Kasumi-1 (cell line): ENCODE results near the gene PDE4D.
"Not testable (repeated sequence)": the region's sequence is repeated elsewhere in the genome, so short reads cannot be mapped to it uniquely, and the experiment has no call there.

Experiments used
- DNase-seq, 2 experiments: peaks; one replicate each; lab custom pipeline; 2025; lab: John Stamatoyannopoulos, UW

The PDE4D gene

DNA sequence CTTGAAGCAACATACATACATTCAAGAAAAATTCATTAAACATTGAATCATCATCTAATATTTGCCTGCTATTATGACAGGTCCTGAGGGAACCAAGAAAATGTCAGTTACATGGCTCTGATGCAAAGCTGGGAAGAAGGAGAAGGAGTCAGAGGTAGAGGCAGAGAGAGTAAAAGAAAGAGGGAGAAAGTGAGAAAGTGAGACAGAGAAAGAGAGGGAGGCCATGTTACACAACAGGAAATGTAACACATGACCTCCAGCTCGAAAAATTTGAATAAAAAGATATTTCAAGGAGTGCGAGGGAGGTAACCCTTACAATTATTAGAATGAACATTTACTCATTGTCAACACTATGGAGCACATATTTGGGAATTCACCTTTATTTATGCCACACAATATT lies 189.7 kb downstream of the PDE4D start:
- no peak for DNase-seq

DNA sequence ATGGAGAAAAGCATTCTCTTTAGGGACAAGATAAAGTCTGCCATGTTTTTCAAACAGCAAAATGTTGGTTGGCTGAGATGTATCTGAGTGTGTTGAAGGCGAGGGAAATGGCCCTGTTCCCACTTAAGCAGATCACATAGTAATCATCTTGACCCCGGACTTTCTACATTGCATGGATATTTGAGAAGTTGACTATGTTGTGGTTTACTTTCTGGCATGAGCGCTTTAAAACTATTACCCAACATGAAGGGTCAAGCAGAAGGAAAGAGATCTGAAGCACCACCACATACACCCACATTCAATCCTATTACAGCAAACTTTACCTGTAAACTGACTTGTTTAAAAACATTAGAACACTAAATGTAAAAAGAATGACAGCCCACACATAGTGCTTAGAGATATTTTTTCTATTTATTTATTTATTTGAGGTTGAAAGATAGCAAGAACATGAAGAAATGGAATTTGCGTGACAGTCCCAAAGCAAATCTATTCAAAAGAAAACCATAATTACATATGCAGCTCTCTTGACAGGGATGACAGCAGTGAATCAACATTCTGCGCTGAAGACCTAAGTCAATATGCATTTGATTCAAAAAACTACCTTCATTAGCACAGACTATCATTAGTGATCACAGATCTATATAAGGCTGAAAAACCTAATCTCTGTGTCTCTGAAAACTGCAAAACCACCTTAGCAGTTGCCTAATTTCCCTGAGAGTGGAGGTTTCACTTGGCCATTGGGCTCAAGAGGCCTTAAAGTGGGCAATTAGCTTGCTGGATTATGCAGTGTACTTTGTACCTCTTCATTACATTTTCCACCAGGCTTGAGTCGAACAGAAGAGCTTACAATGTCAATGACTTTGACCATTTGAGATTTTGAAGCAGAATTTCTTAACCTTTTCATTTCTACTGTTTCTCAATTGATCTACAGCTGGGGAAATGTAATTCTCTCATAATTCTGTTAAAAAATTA lies 195.0 kb downstream of the PDE4D start:
- DNase-seq = no peak

DNA sequence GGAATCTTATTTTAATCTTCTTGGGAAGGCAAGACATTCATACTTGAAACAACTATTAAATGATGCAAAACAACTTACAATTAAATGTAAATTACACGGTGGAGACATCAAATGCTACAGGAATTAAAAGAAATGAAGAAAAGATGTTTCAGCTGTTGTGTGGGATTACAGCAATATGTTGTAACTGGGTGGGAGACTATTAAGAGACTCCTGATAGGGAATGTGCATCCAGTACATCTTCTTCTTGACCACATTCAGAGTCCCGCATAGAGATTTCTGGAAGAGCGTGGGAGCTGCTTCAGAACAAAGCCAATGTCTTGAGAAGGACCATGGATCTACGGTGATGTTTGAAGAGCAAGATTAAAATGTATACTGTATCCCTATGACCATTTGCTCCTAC lies 199.1 kb downstream of the PDE4D start:
- no peak for DNase-seq

DNA sequence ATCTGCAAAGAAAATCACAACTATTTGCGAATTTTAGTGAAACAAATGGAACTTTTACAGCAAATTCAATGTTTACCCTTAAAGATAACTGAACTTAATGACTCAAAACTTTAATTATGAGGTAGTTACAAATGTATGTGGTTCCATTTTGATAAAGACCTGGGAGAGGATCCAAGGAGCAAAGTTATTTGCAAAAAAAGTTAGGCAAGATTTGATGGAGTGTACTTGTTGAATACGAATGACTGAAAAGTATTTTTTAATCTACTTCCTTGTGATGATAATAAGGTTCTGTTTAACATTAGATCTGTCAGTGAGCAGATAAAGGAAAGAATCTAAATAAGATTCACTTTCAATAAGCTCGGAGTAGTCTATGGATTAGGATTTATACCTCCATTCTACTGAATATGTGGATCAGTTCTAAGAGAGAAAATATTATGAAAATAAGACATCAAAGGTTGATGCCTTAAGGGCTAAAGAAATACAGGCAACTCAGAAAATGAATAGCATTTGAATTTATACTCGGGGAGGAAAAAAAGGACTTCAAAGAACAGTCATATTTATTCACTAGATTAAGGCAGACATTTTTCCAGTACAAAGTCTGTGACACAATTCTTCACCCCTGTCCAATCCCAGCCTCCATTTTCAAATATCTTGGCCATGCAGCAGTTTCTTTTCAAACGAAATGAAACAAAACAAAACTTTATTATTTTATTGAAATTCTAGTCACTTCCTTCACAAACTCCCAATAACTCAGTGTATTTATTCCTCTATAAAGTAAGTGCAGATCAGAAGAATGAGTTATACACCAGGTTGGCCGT lies 199.8 kb downstream of the PDE4D start:
- DNase-seq = no peak

DNA sequence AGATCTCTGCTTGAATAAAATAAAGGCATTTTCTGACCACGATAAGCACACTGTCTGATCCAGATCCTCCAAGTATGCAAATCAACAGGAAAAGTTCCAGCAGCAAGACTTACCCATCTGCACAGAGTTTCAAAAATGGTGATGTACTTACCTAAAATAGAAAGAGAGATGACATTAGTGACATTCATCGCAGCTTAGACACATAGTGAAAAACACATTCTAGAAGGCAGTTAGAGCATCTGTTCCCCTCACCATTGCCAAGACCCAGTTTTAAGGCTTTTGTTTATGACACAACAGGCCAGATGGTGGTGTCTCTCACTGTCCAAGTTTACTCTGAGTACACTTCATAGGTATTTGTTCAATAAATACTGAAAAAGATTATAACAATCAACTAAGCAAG lies 207.7 kb downstream of the PDE4D start:
- no peak for DNase-seq

DNA sequence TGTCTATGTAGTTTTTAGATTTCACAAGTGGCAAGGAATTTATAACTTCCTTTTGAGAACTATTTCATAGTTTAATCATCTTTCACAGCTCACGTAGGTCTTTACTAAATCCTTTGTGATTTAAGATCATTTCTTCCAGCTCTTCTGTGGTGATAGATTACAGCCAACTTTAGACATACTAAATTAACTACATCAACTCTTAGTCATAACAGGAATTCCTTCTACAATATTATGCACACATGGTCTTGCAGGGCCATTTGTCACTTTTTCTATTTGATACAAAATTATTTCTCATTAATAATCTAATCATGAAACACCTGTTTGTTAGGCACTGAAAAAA lies 208.4 kb downstream of the PDE4D start:
- no peak for DNase-seq

DNA sequence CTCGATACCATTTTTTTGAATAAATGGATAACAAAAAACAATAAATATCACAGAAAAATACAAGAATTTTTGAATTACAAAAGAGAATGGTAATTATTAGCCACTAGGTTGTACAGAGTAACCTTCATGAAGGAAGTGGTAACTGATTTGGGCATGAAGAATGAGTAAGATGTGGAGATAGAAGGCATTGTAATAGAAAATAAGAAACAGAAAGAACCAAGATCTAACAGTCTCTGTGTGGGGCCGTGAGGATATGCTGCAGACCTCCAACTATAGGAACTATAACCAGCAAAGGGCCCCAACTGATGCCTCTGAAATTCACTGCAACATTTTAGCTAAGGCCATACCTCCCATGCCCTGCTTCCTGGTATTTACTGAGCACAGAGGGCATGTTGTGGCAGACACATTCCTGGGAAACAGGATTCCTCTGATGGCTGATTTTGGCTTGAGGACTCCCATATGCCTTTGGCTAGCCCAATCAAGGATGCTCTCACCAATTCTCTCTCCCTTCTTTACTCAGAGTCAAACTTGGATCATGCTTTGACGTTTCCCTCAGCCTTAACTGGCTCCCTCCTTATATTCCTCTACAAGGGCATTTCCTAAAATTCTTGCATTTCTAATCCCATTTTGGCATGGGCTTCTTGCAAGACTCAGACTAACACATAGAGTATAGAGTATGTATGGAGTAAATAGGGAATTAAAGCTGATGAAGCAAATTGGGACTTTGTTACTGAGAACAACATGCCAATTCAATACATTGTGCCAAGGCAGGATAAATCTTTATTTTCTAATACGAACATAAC lies 208.9 kb downstream of the PDE4D start:
- no peak for DNase-seq

DNA sequence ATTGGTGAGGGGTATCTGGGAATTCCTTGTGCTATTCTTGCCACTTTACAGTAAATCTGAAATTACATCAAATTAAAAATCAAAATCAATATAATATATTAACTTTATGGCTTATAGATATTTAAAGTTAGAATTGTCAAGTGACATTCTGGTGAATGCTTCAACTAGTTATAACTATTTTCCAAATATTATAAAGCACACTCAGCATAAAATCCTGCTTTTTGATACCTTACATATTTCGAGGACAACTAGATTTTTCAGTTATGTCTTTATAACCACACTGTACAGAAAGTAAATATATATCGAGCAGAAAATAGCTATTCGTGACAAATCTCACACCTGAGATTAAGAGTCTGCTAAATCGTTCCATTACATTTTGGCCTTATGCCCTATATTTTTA lies 210.2 kb downstream of the PDE4D start:
- no peak for DNase-seq

DNA sequence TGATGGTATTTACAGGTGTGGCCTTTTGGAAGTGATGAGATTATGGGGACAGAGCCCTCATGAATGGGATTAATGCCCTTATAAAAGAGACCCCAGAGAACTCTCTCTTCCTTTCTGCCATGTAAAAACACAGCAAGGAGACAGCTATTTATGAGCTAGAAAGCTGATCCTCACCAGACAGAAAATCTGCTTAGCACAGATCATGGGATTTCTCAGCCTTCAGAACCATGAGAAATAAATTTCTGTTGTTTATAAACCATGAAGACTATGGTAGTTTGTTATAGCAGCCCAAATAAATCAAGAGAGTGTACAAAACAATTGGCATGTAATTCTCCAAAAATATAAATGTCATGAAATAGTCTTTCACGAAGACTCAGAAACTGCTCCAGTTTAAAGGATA lies 211.0 kb downstream of the PDE4D start:
- no peak for DNase-seq

DNA sequence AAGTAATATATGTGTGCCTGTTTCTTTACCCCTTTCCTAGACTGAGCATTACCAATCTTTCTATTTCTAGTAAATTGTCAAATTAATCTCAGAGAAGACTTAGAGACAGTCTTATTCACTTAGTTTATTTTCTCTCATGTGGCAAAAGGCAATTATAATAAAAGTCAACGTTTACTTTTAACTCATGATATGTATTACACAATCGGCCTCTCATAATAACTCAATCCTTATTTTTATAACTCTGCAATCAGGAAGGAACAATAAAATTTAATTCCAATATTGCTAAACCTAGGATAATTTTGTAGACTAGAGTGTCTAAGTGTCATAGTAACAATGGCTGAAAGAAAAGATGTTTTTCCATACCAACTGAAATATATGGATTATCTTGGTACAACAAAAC lies 214.6 kb downstream of the PDE4D start:
- no peak for DNase-seq

DNA sequence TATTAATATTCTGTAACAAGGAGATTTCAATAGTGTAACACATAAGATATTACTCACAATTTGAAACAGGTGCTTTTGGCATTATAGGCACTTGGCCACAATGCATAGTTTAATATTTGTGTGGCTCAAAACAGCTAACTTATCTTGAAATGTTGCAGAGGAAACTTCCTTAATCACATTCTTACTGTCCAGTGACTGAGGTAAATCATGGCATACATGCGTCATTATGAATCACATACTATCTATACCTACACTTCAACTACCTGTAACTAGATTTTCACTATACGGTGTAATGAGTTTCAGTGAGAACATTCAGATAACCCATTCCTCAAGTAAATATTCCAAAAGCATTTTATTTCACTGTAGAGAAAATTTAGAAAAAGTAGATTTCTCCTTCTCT lies 218.8 kb downstream of the PDE4D start:
- no peak for DNase-seq

DNA sequence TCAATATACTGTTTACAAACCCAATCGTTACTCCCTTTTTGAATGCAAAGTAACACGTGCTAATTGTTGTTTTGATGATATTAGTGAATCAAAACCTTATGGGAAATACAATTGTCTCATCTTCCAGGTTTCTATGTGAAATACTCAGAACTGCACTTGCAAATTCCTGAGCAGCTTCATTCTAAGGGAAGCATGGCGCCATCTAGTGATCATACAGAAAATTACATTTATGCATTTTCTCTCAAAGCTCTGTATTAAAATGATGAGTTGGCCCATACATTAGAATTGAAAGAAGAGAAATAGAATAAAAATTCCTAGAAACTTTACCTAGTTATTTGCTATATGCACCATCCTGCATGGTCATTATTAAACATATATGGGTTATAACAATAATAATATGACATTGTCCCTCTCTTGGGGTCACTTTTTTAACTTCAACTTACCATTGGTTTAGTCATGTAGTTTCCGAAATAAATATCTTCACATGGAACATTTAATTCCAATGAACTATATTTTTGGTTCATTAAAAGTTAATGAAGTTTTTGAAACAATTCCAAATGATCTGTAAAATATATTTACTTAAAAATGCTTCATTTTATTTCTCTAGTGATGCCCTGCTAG lies 220.0 kb downstream of the PDE4D start:
- DNase-seq = peak; percentile 58 to 77

DNA sequence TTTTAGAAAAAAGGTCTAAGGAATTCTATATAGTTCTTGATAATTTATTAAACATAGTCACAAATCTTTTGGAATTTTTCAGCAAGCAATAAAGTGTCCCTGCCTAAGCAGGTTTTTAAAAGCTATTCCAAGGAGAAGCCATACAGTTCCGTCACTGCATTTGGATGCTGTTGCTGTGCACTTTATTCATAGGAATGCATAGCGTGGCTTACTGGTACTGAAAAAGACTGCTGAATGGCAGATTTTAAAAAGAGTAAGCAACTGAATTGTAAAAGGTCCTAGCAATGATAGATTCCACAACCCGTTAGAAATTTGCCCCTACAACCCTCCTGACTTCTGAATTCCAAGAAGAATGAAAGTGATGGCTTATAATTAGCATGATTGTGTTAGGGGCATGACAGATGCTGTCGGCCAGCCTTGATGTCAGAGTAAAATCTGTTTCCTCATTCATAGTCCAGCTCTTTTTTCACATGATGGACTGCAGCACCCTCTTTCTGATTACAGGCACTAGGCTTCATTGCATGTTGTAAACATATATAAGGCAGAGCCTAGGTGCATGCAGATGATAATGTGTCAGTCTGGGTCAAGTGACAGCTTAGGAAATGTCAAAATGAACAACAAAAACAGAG lies 227.0 kb downstream of the PDE4D start:
- DNase-seq = no peak

DNA sequence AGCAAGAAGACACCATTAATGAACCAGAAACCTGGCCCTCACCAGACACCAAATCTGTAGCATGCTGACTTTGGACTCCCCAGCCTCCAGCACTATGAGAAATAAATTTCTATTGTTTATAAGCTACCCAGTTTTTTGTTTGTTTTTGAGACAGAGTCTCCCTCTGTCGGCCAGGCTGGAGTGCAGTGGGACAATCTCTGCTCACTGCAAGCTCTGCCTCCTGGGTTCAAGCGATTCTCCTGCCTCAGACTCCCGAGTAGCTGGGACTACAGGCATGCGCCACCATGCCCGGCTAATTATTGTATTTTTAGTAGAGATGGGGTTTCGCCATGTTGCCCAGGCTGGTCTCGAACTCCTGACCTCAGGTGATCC lies 227.7 kb downstream of the PDE4D start:
- DNase-seq = not testable (repeated sequence)

DNA sequence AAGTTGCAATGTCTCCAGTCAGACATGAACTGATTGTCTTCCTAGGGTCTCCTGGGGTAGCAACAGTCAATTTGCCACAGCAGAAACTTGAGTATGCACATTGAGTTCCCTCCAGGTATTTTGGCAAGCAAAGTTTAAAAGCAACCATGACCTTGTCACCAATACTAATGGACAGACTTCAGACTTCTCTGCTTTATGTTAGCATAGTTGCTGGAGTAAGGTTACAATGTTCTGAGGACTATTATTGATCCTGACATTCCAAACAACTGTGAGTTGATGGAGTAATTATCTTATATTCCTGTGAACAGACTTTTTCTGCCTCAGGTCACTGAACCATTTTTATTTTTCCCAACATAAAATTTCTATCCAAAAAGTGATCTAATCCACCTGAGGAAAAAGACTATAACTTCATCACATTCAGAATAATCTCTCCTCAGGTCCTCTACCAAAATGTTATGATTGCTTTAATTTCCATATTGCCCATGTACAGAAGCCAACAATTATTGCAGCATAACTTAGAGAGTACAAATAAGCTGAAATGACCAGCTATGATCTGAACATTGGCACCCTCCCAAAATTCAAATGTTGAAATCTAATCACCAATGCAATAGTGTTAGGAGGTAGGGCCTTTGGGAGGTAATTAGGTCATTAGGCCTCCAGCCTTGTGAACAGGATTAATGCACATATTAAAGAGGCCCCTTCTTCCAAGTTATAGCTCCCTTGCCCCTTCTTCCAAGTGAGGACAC lies 228.3 kb downstream of the PDE4D start:
- DNase-seq = no peak

DNA sequence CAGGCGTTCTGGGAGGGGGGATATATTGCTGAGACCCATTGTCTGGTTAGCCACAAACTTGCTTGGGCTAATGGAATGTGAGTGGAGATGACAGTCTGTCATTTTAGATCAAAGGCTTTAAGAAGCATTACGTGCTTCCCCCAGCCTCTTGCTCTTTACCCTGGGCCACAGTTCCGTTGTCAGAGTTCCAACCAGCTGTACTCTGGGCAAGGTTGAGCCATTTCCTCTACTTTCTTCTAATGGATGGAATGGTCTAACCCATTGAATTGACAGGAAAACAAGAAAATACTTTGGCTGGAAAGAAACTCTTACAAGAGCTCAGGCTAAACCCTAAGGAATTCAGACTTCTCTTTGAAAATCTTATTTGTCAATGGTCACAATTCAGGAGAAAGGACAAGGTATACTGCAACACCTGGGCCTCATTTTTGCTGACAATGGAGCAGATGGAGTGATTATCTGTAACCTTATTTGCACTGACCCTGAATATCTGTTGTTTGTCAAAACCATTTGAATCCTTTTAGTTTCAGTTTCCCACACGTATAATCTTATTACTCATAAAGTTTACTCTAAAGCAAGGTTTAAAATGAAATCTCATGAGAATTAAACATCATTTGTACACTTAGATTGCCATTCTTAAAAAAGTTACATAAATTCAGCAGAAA lies 231.4 kb downstream of the PDE4D start:
- DNase-seq = no peak

DNA sequence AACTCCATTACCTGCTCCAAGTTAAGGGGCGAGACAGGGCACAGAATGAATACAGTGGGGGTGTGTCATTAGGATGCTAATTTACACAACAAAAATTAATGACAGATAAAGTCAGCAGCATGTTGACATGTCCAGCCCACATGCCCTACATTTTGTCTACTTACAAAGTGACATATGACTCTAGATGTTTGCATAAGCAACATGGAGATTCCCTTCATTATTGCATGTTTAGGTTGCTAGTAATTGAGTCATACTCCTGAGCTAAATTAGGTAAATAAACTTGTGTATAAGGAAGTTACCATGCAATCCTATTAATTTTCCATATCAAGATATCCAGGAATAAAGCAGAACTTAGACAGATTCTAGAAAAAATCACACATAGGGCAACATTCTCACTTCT lies 232.2 kb downstream of the PDE4D start:
- DNase-seq = no peak

DNA sequence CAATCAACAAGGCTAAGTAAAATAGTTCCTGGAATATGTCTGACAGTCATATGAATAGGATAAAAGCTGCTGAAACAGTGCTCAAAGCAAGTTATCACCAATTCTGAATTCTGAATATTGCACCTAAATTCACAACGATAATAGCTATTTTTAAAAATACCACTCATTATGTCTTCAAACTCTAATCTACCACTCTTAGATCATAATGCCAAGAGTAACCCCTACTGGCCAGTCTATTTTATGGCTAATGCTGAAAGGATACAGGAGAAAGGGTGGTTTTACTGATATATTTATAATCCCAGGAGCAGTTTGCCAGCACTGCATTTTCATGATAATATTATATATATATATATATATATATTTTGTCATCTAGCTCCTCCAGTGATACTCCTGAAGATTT lies 232.8 kb downstream of the PDE4D start:
- peak; percentile 63 to 72 for DNase-seq

DNA sequence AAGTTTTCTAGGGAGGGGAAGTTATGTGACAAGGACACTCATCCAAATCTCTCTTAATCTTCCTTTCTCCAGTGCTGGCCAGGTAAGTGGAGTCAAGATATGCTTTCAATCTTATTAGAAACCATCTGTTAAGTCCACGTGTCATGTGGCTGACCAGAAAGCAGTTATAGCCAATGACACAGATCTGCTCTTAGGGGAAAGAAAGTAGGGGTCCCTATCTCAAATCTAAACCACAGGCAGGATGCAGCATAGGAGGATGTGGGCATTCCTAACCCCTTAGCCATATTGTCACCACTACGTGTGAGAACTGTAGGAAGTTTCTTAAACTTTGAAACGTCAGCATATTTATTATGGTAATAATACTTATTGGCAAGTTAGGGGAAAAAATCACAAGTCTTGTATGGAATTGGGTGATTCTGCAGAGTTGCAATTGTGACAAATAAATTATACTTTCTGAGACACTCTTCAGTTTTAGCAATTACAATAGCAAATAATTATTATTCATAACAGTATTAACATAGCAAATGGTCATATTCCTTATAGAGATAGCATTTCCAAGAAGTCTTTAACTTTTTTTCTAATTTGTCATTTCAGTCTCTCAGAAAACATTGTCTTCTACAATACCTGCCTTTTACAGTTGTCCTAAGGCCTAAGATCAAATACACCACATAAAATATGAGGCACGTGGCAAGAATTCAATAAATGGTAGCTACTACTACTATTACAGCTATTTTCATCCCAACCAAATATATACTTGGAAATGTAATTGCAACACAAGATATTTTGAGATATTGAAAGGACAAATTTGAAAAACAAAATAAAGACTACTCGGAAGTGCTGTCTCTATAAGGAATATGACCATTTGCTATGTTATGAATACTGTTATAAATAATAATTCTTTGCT lies 236.9 kb downstream of the PDE4D start:
- DNase-seq = peak; percentile 9 to 20
